Liver (tissue), 3 donors: Measurements from ENCODE around the gene CEP20.

Experiments used
- GABPA ChIP-seq, 2 donors: IDR thresholded peaks in 1 of 2; conservative IDR thresholded peaks in 1 of 2; 2 replicates each; pipeline ENCODE4 v1.6.1; 2016; ENCODE audit warnings: antibody characterized with exemption in 2 of 2, mild to moderate bottlenecking in 1 of 2, moderate library complexity in 1 of 2
- TF ChIP-seq, protein P1 (sequence below): fragments of 150-350 bp; IDR thresholded peaks from 2 replicates; pipeline ENCODE4 v1.5.1; 2017; ENCODE audit warnings: improper control_type of control experiment, low read depth, low read length; ENCODE audit not compliant: missing input control
- donor health status: healthy.
- donor health status: healthy.

DNA sequence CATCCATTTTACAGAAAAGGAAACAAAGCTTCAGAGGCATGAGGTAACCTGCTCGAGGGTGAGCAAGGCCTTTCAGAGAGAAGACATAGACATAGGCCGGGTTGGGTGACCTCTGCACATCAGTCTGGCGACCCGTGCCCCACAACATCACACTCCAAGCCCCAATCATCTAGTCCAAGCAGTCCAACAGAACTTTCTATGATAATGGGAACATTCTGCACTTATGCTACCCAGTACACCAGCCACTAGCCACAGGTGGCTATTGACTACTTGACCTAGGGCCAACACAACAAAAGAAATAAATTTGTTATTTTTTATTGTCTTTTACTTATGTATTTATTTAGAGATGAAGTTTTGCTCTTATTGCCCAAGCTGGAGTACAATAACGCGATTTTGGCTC is 52.3 kb downstream of the CEP20 start:
- TF ChIP-seq, protein P1, sequence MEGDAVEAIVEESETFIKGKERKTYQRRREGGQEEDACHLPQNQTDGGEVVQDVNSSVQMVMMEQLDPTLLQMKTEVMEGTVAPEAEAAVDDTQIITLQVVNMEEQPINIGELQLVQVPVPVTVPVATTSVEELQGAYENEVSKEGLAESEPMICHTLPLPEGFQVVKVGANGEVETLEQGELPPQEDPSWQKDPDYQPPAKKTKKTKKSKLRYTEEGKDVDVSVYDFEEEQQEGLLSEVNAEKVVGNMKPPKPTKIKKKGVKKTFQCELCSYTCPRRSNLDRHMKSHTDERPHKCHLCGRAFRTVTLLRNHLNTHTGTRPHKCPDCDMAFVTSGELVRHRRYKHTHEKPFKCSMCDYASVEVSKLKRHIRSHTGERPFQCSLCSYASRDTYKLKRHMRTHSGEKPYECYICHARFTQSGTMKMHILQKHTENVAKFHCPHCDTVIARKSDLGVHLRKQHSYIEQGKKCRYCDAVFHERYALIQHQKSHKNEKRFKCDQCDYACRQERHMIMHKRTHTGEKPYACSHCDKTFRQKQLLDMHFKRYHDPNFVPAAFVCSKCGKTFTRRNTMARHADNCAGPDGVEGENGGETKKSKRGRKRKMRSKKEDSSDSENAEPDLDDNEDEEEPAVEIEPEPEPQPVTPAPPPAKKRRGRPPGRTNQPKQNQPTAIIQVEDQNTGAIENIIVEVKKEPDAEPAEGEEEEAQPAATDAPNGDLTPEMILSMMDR = no peak
- no peak for TF ChIP-seq GABPA (IDR thresholded peaks at IDR 0.05 in 1 of 2, conservative IDR thresholded peaks at IDR 0.05 in 1 of 2)
